NCI-H2107 treated with DMSO at 0.1 percent for 48 hours (cell line): ENCODE data around the gene ZNF335.
"Not testable (repeated sequence)": the region's sequence is repeated elsewhere in the genome, so short reads cannot be mapped to it uniquely, and the experiment has no call there.

Experiments
- DNase-seq: peaks from one replicate; lab custom pipeline; 2025; ENCODE audit not compliant: unreplicated experiment; lab: John Stamatoyannopoulos, UW

Gene ZNF335

GRCh38 chr20:45911486-45912343 lies 60.3 kb downstream of the ZNF335 start, which contains the start of gene PLTP:
TSS of gene PLTP (minus strand) at chr20:45912155. CDS start at chr20:45911452, 703 bp downstream.
- DNase-seq: no peak

DNA sequence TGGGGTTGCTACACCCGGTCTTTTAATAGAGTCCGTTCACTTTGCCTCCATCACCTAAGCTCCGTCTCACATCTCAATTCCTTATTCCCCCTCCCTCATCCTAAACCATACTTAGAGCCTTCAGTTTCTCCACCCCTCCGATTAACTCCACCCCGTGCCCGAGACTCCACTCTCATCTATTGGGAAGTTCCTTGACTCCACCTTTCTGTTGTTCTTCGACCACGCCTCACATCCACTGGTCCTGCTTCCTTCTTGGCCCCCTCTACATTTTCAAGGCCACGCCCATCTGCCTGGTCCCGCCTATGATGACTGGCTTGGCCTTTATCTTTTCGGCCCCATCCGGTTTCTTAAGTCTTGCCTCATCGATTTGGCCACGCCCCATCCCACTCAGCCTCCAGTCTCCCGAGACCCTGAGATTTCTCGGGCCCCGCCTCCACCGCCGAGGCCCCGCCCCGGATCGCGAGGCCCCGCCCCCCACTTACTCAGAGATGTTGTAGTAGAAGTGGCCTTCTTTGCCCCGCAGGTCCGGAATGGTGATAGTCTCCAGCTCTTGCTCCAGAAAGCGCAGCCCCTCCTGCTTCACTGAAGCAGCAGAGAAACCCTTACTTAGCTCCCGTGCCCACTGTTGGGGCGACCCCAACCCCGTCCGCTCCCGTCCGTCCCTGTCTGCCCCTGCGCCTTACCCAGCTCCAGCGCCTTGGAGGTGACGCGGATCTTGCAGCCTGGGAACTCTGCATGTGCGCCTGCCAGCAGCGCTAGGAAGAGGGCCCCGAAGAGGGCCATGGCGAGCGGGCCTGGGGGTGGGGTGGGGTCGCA lies 61.1 kb downstream of the ZNF335 start:
- no peak for DNase-seq

- DNase-seq: no peak
Measured at GRCh38 chr20:45909817-45910669, 62.0 kb downstream of the ZNF335 start.

- DNase-seq: no peak
Measured at GRCh38 chr20:45909336-45909808, 62.6 kb downstream of the ZNF335 start.

DNA sequence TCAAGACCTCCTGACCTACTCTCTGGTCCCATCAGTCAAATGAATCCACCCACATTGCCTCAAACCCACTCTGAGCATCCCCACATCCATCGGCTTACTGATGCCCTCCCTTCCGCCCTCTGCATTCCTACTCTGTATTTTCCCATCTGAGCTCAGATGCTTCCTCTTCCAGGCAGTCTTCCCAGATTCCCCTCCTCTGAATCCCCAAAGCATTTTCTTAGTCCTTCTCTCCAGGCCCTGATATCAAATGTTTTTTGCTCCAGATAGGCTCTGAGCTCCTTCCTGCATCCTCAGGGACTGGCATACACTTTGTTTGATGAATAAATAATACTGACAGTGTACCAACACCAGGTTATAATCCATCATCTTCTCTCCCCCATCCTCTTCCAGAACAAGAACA lies 63.9 kb downstream of the ZNF335 start:
- DNase-seq: no peak

GRCh38 chr20:45907219-45907948 lies 64.6 kb downstream of the ZNF335 start:
- no peak for DNase-seq

GRCh38 chr20:45905505-45906079 lies 66.4 kb downstream of the ZNF335 start:
- no peak for DNase-seq

- no peak for DNase-seq
Measured at GRCh38 chr20:45904583-45905504, 67.2 kb downstream of the ZNF335 start.

GRCh38 chr20:45902199-45902701 lies 69.8 kb downstream of the ZNF335 start:
- DNase-seq: no peak

- not testable (repeated sequence) for DNase-seq
Measured at GRCh38 chr20:45901332-45901731, 70.7 kb downstream of the ZNF335 start.

DNA sequence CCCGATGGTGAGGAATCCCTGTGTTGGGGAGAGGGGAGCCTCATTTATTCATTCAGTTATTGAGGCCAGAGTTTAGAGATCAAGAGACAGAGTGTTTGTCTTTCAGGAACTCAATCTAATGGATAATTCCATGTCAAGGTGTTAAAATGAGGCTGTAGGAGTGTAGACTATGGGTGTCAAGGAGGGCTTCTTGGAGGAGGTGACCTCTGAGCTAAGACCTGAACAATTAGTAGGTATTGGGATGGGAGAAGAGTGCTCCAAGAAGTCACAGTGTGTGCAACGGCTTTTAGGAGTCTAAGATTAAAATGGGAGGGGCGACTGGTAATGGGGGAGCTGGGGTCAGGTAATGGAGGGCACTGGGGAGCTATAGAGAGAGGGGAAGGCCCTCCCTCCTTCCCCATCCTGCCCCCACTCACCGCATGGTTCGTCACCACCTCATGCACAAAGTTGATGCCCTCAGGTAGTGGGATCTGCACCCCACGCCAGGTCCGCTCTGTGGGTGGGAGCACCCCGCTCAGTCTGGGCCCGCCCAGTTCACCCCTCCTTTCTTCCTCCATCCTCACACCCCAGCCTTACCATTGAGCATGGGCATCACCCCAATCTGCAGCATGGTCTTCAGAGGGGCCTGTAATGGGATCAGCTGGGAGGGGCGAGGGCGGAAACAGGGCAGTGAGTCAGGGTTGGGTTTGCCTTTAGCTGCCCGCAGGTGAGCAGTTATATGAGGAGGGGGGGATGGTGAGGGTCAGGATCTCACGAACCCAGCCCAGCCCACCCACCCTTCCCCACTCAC lies 72.8 kb downstream of the ZNF335 start:
- DNase-seq: no peak
